ENCODE data around the gene SH3TC1.

GRCh38 chr4:8244001-8244757 is 45.1 kb downstream of the SH3TC1 start:
- TF ChIP-seq CTCF (IDR thresholded peaks at IDR 0.05) (no peak), EP300 (IDR thresholded peaks at IDR 0.05) (no peak)
